ENCODE data around the gene CALR3. TPM values are rescaled to one million over a fixed set of nuclear protein-coding genes. Genes with fewer than 3 reads are reported as not detected.

CALR3 gene
- total RNA-seq, 4 donors from 2014 or later, result not detected

DNA sequence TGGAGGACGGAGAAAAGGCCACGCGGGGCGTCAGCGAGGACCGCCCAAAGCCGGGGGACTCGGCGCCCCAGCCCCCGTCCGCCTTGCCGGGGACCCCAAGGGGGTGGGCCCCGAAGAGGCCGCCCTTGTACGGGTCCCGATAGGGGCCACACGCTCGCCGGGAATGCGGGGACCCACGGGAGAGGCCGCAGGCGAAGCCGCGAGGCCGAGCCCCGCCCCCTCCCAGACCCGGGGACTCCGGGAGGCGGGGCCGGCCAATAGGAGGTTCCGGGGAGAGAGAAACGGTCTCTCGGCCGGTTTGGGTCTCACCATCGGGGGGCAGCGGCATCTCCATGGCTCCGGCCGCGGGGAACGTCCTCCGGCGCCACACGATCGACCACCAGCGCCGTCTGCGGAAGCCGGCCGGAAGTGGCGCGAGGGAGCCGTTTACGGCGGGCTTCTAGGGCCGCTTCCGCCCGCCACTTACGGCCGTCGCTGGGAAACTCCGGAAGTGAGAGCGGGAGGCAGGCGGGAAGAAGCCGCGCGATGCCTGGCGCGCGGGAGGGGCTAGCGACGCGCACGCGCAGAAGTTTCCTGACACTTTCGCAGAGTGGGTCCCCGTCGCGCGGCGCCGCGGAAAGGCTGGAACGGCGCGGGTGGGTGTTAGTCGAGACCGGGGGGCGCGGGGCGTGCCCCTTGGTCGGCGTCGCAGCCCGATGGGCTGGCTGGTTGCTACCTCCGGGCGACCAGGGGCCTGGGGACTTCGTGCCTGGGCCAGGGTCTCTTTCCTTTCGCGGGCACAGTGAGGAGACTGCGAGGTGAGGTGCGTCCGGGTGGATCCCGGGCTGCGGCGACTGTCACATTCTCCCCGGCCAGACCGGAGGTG lies 46.3 kb upstream of the CALR3 start, which contains the start of gene CHERP:
Gene CHERP (minus strand): TSS at position 393 of the 865 bp plus-strand sequence. CDS start 59 bp downstream, at position 334.
- intact Hi-C loops (cut with DNase I), result no loop called here
- peak in 1 of 6 experiments; percentile 19 for TF ChIP-seq CTCF (IDR thresholded peaks at IDR 0.05)
- peak in 3 of 4 donors; percentile 45 to 83 (median 69) for TF ChIP-seq POLR2A (IDR thresholded peaks at IDR 0.05)
- H3K4me1 ChIP-seq, result peaks cover 18 to 67% (median 36%) of the 10 kb centered on the region in 3 donors
- H3K9me3 ChIP-seq, result no peaks in the 10 kb centered on the region
- no peaks in the 10 kb centered on the region for H3K27me3 ChIP-seq
- DNase-seq, result peak; percentile 58
- peak within 1 kb of the TSS; percentile 75 to 97 (median 86) for H3K4me3 ChIP-seq
- peak within 1 kb of the TSS; percentile 88 to 93 (median 92) for H3K27ac ChIP-seq
- peaks cover 0 to 33% (median 0%) of the 10 kb centered on the region in 3 donors for H3K36me3 ChIP-seq
- 0% methylated on average over 52 of the region's 108 CpGs; no CpG with 5 or more reads in 1 of the 2 donors for WGBS, 2 donors

DNA sequence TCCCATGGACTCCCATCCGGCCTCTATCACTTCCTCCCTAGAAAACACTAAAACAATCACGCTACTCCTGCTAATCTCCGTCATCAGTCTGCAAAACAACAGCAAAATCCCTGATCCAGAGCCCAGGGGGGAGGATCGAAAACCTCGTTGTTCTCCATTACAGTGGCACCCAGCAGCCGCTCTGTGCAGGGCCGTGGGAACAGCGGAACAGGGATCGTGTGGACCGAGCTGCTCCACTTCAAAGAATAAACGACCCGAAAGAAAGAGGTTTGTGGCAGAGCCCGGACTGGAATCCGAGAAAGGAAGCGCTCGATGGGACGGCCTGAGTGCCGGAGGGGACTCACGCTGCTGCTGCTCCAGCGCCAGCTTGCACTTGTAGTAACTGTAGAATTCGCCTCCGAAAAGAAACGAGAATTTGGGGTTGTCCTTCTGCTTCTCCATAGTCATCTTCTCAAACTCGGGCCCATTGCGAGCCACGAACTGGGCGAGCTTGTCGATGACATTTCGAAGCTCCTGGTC lies 45.6 kb upstream of the CALR3 start:
- peak overlapping the region; percentile 88 to 93 (median 92) for H3K27ac ChIP-seq
- peaks cover 18 to 71% (median 36%) of the 10 kb centered on the region in 3 donors for H3K4me1 ChIP-seq
- no peak for DNase-seq

DNA sequence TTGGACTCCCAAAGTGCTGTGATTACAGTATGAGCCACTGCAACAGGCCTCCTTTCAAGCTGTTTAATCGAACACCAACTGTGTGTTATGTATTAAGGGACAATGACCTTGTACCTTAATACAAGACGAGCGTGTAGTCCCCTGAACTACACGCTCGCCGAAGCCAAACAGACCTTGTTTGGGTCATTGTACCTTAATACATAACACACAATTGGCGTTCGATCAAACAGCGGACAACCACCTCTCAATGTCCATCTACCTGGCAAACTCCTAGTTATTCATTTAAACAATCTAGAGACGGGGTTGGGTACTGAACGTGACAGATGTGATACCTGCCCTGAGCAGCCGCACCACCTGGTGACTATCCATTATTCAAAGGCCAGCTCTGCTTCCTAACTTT lies 45.0 kb upstream of the CALR3 start:
- H3K27me3 ChIP-seq, result no peaks in the 10 kb centered on the region
- TF ChIP-seq CTCF (IDR thresholded peaks at IDR 0.05) (no peak), POLR2A (IDR thresholded peaks at IDR 0.05) (no peak)
- peaks cover 0 to 46% (median 0%) of the 10 kb centered on the region in 3 donors for H3K36me3 ChIP-seq
- intact Hi-C loops (cut with DNase I), result no loop called here
- H3K4me1 ChIP-seq, result peaks cover 18 to 71% (median 36%) of the 10 kb centered on the region in 3 donors
- 71 to 73% methylated on average over 7 to 12 of the region's 12 CpGs for WGBS, 2 donors
- H3K27ac ChIP-seq, result peak overlapping the region in 3 of 4 donors; percentile 88 to 93 (median 93)
- H3K4me3 ChIP-seq, result peak overlapping the region; percentile 75 to 97 (median 86)
- H3K9me3 ChIP-seq, result no peaks in the 10 kb centered on the region
- no peak for DNase-seq

More for the DNA sequence above, 45.6 kb upstream of the CALR3 start:
- TF ChIP-seq CTCF (IDR thresholded peaks at IDR 0.05) (no peak), POLR2A (IDR thresholded peaks at IDR 0.05) (no peak)
- no peaks in the 10 kb centered on the region for H3K27me3 ChIP-seq
- 0 to 1% methylated on average over 21 to 22 of the region's 29 CpGs for WGBS, 2 donors
- peaks cover 0 to 40% (median 0%) of the 10 kb centered on the region in 3 donors for H3K36me3 ChIP-seq
- H3K4me3 ChIP-seq, result peak overlapping the region; percentile 75 to 97 (median 86)
- H3K9me3 ChIP-seq, result no peaks in the 10 kb centered on the region
- intact Hi-C loops (cut with DNase I), result no loop called here

GRCh38 chr19:16537111-16537510 lies 41.1 kb upstream of the CALR3 start:
- Histone ChIP-seq H3K4me1 (peaks cover 18 to 44% (median 23%) of the 10 kb centered on the region in 3 donors), H3K36me3 (peaks cover 15 to 84% (median 36%) of the 10 kb centered on the region in 3 donors), H3K4me3 (no peak overlapping the region), H3K27ac (no peak overlapping the region), H3K9me3 (no peaks in the 10 kb centered on the region), H3K27me3 (no peaks in the 10 kb centered on the region)
- 91 to 95% methylated on average over 11 to 12 of the region's 13 CpGs for WGBS, 2 donors
- TF ChIP-seq CTCF (IDR thresholded peaks at IDR 0.05) (no peak), POLR2A (IDR thresholded peaks at IDR 0.05) (no peak)
- intact Hi-C loops (cut with DNase I), result no loop called here
- no peak for DNase-seq

DNA sequence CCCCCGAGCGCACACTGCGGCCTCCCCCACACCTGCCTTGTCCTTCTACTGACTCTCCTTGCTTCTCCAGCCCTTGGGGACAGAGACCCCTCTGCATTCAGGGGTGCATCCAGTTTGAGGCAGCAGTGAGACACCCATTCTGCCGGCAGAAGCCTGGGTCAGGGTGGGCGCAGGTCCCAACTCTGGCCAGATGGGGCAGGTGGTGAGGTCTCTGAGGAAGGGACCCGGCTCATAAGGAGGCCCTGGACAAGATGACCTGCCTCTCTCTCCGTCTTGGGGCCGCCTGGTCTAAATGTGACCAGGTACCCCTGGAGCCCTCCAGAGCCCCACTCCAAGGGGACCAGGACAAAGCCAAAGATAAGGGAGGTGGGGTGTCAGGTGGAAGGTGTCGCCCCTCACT lies 40.2 kb upstream of the CALR3 start:
- DNase-seq, result no peak
- TF ChIP-seq POLR2A (IDR thresholded peaks at IDR 0.05) (no peak), CTCF (IDR thresholded peaks at IDR 0.05) (no peak)
- peaks cover 13 to 38% (median 18%) of the 10 kb centered on the region in 3 donors for H3K4me1 ChIP-seq
- peaks cover 25 to 94% (median 46%) of the 10 kb centered on the region in 3 donors for H3K36me3 ChIP-seq
- H3K4me3 ChIP-seq, result no peak overlapping the region
- H3K27ac ChIP-seq, result no peak overlapping the region
- H3K27me3 ChIP-seq, result no peaks in the 10 kb centered on the region
- 97 to 100% methylated on average over 4 to 5 of the region's 9 CpGs for WGBS, 2 donors
- no peaks in the 10 kb centered on the region for H3K9me3 ChIP-seq
- intact Hi-C loops (cut with DNase I), result no loop called here

Data from esophagus squamous epithelium (tissue), 5 donors.